ENCODE results near the gene OPCML. TPM values are rescaled to one million over a fixed set of nuclear protein-coding genes. Genes with fewer than 3 reads are reported as not detected.

Gene OPCML
- total and polyA plus RNA-seq, 7 experiments from 2014 or later = not detected

DNA sequence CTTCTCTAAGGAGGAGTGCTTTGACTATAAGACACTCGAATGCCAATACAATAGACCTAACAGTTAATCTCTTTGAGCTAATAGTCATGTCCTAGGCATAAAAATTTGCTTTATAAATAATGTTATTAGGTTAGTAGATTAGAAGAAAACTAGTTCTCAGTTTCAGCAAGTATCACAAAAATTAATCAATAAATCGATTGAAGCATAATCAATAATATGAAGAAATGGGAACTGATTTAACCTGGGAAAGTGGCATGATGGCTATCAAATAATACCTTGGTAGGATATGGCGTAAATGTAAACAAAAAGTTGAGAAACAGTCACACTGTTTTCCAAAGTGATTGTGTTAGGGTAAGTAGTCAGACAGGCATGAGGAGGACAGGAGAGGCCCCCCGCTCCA lies 676.3 kb downstream of the OPCML start:
- no peak for DNase-seq
- Mint-ChIP-seq H3K27me3 (peaks cover 0 to 10% (median 5%) of the 10 kb centered on the region in 5 donors), H3K9me3 (peaks cover 0 to 6% (median 0%) of the 10 kb centered on the region in 11 donors), H3K4me1 (no peaks in the 10 kb centered on the region), H3K4me3 (no peak overlapping the region), H3K27ac (no peak overlapping the region), H3K36me3 (no peaks in the 10 kb centered on the region)
- Histone ChIP-seq H3K36me3 (ENCODE audit: control insufficient read depth in 2 of 3, insufficient read depth in 3 of 3, low read length in 3 of 3) (no peaks in the 10 kb centered on the region), H3K27ac (ENCODE audit: low read depth, low read length) (no peak overlapping the region), H3K4me3 (ENCODE audit: low read length) (no peak overlapping the region), H3K9me3 (ENCODE audit: control insufficient read depth in 2 of 3, low read length in 3 of 3) (no peaks in the 10 kb centered on the region), H3K27me3 (ENCODE audit: control insufficient read depth in 2 of 2, insufficient read depth in 2 of 2, low read length in 2 of 2) (no peaks in the 10 kb centered on the region), H3K4me1 (ENCODE audit: control insufficient read depth in 2 of 2, insufficient read depth in 2 of 2, low read length in 2 of 2) (no peaks in the 10 kb centered on the region)
- intact Hi-C loops (cut with micrococcal nuclease) = no loop called here
- no peak for ATAC-seq
- CTCF ChIA-PET = no interaction called here
- POLR2A ChIA-PET = no interaction called here

DNA sequence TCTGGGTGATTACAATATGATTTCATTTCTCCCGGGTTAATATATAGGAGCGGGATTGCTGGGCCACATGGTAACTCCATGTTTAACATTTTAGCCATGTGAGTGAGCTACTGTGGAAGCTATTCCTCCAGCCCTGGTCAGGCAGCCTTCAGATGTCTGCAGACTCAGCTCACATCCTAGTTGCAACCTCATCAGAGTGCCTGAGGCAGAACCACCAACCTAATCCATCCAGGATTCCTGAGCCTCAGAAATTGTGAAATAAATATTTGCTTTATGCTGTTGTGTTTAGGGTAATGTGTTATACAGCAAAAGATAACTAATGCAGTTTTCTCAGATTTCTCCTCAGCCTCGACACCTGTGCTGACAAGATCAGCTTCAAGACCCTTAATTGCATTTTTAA lies 676.8 kb downstream of the OPCML start:
- Histone ChIP-seq H3K4me3 (ENCODE audit: low read length) (no peak overlapping the region), H3K4me1 (ENCODE audit: control insufficient read depth in 2 of 2, insufficient read depth in 2 of 2, low read length in 2 of 2) (no peaks in the 10 kb centered on the region), H3K36me3 (ENCODE audit: control insufficient read depth in 2 of 3, insufficient read depth in 3 of 3, low read length in 3 of 3) (no peaks in the 10 kb centered on the region), H3K27me3 (ENCODE audit: control insufficient read depth in 2 of 2, insufficient read depth in 2 of 2, low read length in 2 of 2) (no peaks in the 10 kb centered on the region), H3K27ac (ENCODE audit: low read depth, low read length) (no peak overlapping the region), H3K9me3 (ENCODE audit: control insufficient read depth in 2 of 3, low read length in 3 of 3) (no peaks in the 10 kb centered on the region)
- no peaks in the 10 kb centered on the region for H3K4me1 Mint-ChIP-seq
- no peaks in the 10 kb centered on the region for H3K36me3 Mint-ChIP-seq
- intact Hi-C loops (cut with micrococcal nuclease) = no loop called here
- H3K9me3 Mint-ChIP-seq = peaks cover 0 to 6% (median 0%) of the 10 kb centered on the region in 11 donors
- peaks cover 0 to 10% (median under 1%) of the 10 kb centered on the region in 5 donors for H3K27me3 Mint-ChIP-seq
- ChIA-PET POLR2A (no interaction called here), CTCF (no interaction called here)
- DNase-seq (no peak), ATAC-seq (no peak)
- H3K27ac Mint-ChIP-seq = no peak overlapping the region
- no peak overlapping the region for H3K4me3 Mint-ChIP-seq

DNA sequence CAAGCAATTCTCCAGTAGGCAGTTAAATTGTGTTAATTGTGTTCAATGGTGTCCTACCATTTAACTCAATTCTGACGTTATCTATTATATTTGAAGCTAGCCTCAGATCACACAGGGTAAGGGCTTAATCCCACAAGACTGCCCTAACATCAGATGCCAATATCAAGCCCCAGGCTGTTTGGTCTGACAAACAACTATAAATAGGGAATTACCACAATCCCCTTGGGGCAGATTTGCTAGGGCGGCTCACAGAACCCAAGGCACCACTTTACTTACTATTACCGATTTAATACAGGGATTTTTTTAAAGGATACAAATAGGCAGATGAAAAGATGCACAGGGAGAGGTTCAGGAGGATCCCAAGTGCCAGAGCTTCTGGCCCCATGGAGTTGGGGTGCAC lies 678.4 kb downstream of the OPCML start:
- no peaks in the 10 kb centered on the region for H3K36me3 ChIP-seq (ENCODE audit: control insufficient read depth in 2 of 3, insufficient read depth in 3 of 3, low read length in 3 of 3)
- H3K9me3 ChIP-seq (ENCODE audit: control insufficient read depth in 2 of 3, low read length in 3 of 3) = no peaks in the 10 kb centered on the region
- H3K4me1 Mint-ChIP-seq = no peaks in the 10 kb centered on the region
- H3K4me3 Mint-ChIP-seq = no peak overlapping the region
- ATAC-seq (no peak), DNase-seq (no peak)
- intact Hi-C loops (cut with micrococcal nuclease) = no loop called here
- no peaks in the 10 kb centered on the region for H3K36me3 Mint-ChIP-seq
- ChIA-PET POLR2A (no interaction called here), CTCF (no interaction called here)
- H3K27me3 ChIP-seq (ENCODE audit: control insufficient read depth in 2 of 2, insufficient read depth in 2 of 2, low read length in 2 of 2) = no peaks in the 10 kb centered on the region
- peaks cover 0 to 8% (median 4%) of the 10 kb centered on the region in 5 donors for H3K27me3 Mint-ChIP-seq
- H3K4me3 ChIP-seq (ENCODE audit: low read length) = no peak overlapping the region
- H3K4me1 ChIP-seq (ENCODE audit: control insufficient read depth in 2 of 2, insufficient read depth in 2 of 2, low read length in 2 of 2) = no peaks in the 10 kb centered on the region
- no peak overlapping the region for H3K27ac ChIP-seq (ENCODE audit: low read depth, low read length)
- peaks cover 0 to 6% (median 0%) of the 10 kb centered on the region in 11 donors for H3K9me3 Mint-ChIP-seq
- H3K27ac Mint-ChIP-seq = no peak overlapping the region

DNA sequence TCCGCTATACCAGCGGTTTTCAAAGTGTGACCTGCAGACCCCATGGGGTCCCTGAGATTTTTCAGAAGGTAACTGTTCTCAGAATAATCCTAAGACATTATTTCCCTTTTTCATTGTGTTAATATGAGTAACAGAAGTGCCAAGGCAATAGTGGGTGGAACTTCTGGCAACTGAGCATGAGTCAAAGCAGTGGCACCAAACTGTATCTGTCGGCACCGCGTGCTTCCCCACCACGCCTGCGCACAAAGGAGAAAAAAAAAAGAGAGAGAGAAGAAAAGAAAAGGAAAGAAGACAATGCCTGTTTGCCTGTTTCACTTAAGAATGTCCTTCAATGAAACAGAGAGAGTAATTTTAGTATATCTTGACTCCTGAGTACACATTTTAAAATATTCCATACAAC lies 679.9 kb downstream of the OPCML start:
- Histone ChIP-seq H3K27ac (ENCODE audit: low read depth, low read length) (no peak overlapping the region), H3K4me3 (ENCODE audit: low read length) (no peak overlapping the region), H3K9me3 (ENCODE audit: control insufficient read depth in 2 of 3, low read length in 3 of 3) (no peaks in the 10 kb centered on the region), H3K36me3 (ENCODE audit: control insufficient read depth in 2 of 3, insufficient read depth in 3 of 3, low read length in 3 of 3) (no peaks in the 10 kb centered on the region), H3K4me1 (ENCODE audit: control insufficient read depth in 2 of 2, insufficient read depth in 2 of 2, low read length in 2 of 2) (no peaks in the 10 kb centered on the region), H3K27me3 (ENCODE audit: control insufficient read depth in 2 of 2, insufficient read depth in 2 of 2, low read length in 2 of 2) (no peaks in the 10 kb centered on the region)
- H3K27me3 Mint-ChIP-seq = peaks cover 0 to 8% (median 4%) of the 10 kb centered on the region in 5 donors
- H3K4me3 Mint-ChIP-seq = no peak overlapping the region
- H3K36me3 Mint-ChIP-seq = no peaks in the 10 kb centered on the region
- H3K4me1 Mint-ChIP-seq = no peaks in the 10 kb centered on the region
- H3K9me3 Mint-ChIP-seq = peaks cover 0 to 6% (median 0%) of the 10 kb centered on the region in 11 donors
- intact Hi-C loops (cut with micrococcal nuclease) = no loop called here
- ChIA-PET POLR2A (no interaction called here), CTCF (no interaction called here)
- ATAC-seq (no peak), DNase-seq (no peak)
- H3K27ac Mint-ChIP-seq = no peak overlapping the region

DNA sequence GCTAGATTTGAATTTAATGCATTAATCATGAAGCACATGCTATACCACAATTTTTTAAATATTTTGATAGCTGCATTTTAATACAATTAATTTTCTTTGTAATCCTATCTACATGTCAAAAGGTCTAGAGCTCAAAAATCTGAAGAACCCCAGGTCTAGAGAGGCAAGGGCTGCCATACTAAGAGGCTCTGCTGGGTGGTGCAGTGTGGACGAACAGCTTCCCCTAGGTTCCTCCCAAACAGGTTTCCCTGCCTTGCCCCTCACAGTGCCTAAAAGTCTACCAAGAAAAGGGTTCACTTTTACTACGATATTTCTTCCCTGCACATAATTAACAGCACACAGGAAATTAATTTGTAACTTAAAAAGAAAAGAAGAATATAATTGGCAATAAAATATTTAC lies 681.1 kb downstream of the OPCML start:
- no peak overlapping the region for H3K27ac ChIP-seq (ENCODE audit: low read depth, low read length)
- Mint-ChIP-seq H3K27ac (no peak overlapping the region), H3K4me1 (no peaks in the 10 kb centered on the region), H3K4me3 (no peak overlapping the region), H3K36me3 (no peaks in the 10 kb centered on the region), H3K9me3 (peaks cover 0 to 6% (median 0%) of the 10 kb centered on the region in 11 donors), H3K27me3 (peaks cover 0 to 8% (median 4%) of the 10 kb centered on the region in 5 donors)
- H3K4me1 ChIP-seq (ENCODE audit: control insufficient read depth in 2 of 2, insufficient read depth in 2 of 2, low read length in 2 of 2) = no peaks in the 10 kb centered on the region
- no peaks in the 10 kb centered on the region for H3K27me3 ChIP-seq (ENCODE audit: control insufficient read depth in 2 of 2, insufficient read depth in 2 of 2, low read length in 2 of 2)
- H3K36me3 ChIP-seq (ENCODE audit: control insufficient read depth in 2 of 3, insufficient read depth in 3 of 3, low read length in 3 of 3) = no peaks in the 10 kb centered on the region
- DNase-seq (no peak), ATAC-seq (no peak)
- no peak overlapping the region for H3K4me3 ChIP-seq (ENCODE audit: low read length)
- ChIA-PET POLR2A (no interaction called here), CTCF (no interaction called here)
- intact Hi-C loops (cut with micrococcal nuclease) = no loop called here
- no peaks in the 10 kb centered on the region for H3K9me3 ChIP-seq (ENCODE audit: control insufficient read depth in 2 of 3, low read length in 3 of 3)

DNA sequence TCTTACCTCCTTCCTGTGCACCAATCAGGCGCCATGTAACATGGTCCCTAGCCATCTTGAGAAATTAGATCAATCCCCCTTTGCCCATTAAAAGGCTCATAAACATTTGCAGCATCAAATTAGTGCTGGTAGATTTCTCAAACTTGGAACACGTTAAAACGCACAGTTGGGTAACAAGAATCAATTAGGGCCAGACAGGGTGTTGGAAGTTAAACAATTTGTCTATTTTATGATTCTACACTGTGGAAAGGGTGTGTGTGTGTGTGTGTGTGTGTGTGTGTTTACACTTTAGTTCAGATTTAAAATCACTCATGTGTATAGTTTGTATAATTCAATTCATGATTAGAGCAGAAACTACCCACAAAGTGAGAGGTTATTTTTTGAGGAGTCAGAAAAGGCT lies 682.0 kb downstream of the OPCML start:
- no peaks in the 10 kb centered on the region for H3K4me1 ChIP-seq (ENCODE audit: control insufficient read depth in 2 of 2, insufficient read depth in 2 of 2, low read length in 2 of 2)
- CTCF ChIA-PET = no interaction called here
- ATAC-seq = no peak

DNA sequence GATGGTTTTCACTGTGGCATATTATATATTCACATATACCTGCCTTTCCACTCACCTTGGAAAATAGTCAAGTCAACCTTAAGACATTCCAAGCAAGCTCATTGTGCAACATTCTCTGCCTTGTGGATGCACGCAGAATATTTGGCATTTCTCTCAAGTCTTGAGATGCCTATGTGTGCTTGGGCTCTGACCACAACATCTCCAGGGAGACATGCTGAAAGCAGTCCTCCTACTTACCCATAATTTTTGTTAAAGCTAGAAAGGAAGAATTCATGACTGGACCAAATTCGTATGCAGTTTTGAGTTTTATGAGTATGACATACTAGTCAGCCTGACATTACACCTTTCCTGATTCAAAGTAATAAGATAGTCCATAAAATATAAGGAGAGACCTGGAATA lies 684.0 kb downstream of the OPCML start:
- no peaks in the 10 kb centered on the region for H3K9me3 ChIP-seq (ENCODE audit: control insufficient read depth in 2 of 3, low read length in 3 of 3)
- intact Hi-C loops (cut with micrococcal nuclease) = no loop called here
- POLR2A ChIA-PET = no interaction called here
- CTCF ChIA-PET = no interaction called here
- no peaks in the 10 kb centered on the region for H3K36me3 ChIP-seq (ENCODE audit: control insufficient read depth in 2 of 3, insufficient read depth in 3 of 3, low read length in 3 of 3)
- Mint-ChIP-seq H3K27me3 (peaks cover 0 to 5% (median 4%) of the 10 kb centered on the region in 5 donors), H3K36me3 (no peaks in the 10 kb centered on the region), H3K4me1 (no peaks in the 10 kb centered on the region), H3K9me3 (peaks cover 0 to 6% (median 0%) of the 10 kb centered on the region in 11 donors), H3K4me3 (no peak overlapping the region), H3K27ac (no peak overlapping the region)
- no peak overlapping the region for H3K4me3 ChIP-seq (ENCODE audit: low read length)
- no peak overlapping the region for H3K27ac ChIP-seq (ENCODE audit: low read depth, low read length)
- ATAC-seq = no peak
- no peaks in the 10 kb centered on the region for H3K27me3 ChIP-seq (ENCODE audit: control insufficient read depth in 2 of 2, insufficient read depth in 2 of 2, low read length in 2 of 2)
- DNase-seq = no peak
- H3K4me1 ChIP-seq (ENCODE audit: control insufficient read depth in 2 of 2, insufficient read depth in 2 of 2, low read length in 2 of 2) = no peaks in the 10 kb centered on the region

More for the DNA sequence above, 682.0 kb downstream of the OPCML start:
- no peaks in the 10 kb centered on the region for H3K36me3 ChIP-seq (ENCODE audit: control insufficient read depth in 2 of 3, insufficient read depth in 3 of 3, low read length in 3 of 3)
- Mint-ChIP-seq H3K4me1 (no peaks in the 10 kb centered on the region), H3K27ac (no peak overlapping the region), H3K9me3 (peaks cover 0 to 6% (median 0%) of the 10 kb centered on the region in 11 donors), H3K27me3 (peaks cover 0 to 7% (median 4%) of the 10 kb centered on the region in 5 donors), H3K36me3 (no peaks in the 10 kb centered on the region), H3K4me3 (no peak overlapping the region)
- intact Hi-C loops (cut with micrococcal nuclease) = no loop called here
- no peak for DNase-seq
- H3K27ac ChIP-seq (ENCODE audit: low read depth, low read length) = no peak overlapping the region
- POLR2A ChIA-PET = no interaction called here
- H3K27me3 ChIP-seq (ENCODE audit: control insufficient read depth in 2 of 2, insufficient read depth in 2 of 2, low read length in 2 of 2) = no peaks in the 10 kb centered on the region
- no peaks in the 10 kb centered on the region for H3K9me3 ChIP-seq (ENCODE audit: control insufficient read depth in 2 of 3, low read length in 3 of 3)
- H3K4me3 ChIP-seq (ENCODE audit: low read length) = no peak overlapping the region

All from naive thymus-derived CD4-positive, alpha-beta T cell (primary cell).